ENCODE measurements around the gene ABLIM2. TPM values are rescaled to one million over a fixed set of nuclear protein-coding genes. Genes with fewer than 3 reads are reported as not detected.

ABLIM2 gene
- polyA plus RNA-seq, 1 donor from 2014 or later: 14.9 TPM

DNA sequence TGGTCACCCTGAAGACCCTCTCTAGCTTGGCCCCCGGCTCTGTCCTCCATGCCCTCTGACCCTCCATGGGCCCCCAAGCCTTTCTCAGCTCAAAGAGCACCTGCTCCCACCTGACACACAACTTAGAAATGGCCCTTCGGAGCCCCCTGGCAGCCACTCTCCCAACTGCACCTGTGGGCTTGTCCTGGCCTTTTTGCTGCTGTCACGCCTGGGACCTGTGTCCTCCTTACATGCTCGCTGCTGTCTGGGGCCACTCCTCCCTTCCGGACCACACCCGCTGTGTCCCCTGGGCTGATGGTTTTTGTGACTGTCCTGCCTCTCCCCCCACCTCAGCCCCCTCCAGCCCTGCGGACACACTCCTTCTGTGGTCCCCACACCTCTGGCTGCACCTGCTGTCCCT, 112.7 kb downstream of the ABLIM2 start:
- Histone ChIP-seq H3K9ac (ENCODE audit: low read length) (no peak overlapping the region), H4K20me1 (ENCODE audit: insufficient read depth) (no peaks in the 10 kb centered on the region), H3K27me3 (ENCODE audit: insufficient read depth, low read depth, low read length) (no peaks in the 10 kb centered on the region), H3K4me2 (ENCODE audit: low read length) (no peak overlapping the region), H3K9me2 (ENCODE audit: insufficient read depth, low read length) (no peaks in the 10 kb centered on the region), H3K9me3 (ENCODE audit: low read length) (no peaks in the 10 kb centered on the region), H3K4me3 (ENCODE audit: low read length) (no peak overlapping the region), H2AFZ (ENCODE audit: low read depth, low read length) (no peak overlapping the region), H3F3A (ENCODE audit: insufficient read depth, low read length, poor library complexity, severe bottlenecking) (no peaks in the 10 kb centered on the region), H3K36me3 (ENCODE audit: insufficient read depth, low read length) (no peaks in the 10 kb centered on the region), H3K27ac (ENCODE audit: low read length) (no peak overlapping the region), H3K79me2 (replicated peaks; ENCODE audit: insufficient read depth, low read length) (no peaks in the 10 kb centered on the region)
- TF ChIP-seq MXI1 (conservative IDR thresholded peaks at IDR 0.05; ENCODE audit: poor library complexity, severe bottlenecking): no peak
- no peak for TF ChIP-seq SMC3 (conservative IDR thresholded peaks at IDR 0.05; ENCODE audit: poor library complexity)
- no peak for TF ChIP-seq RAD21 (conservative IDR thresholded peaks at IDR 0.05)
- no peak for TF ChIP-seq TAF1 (IDR thresholded peaks at IDR 0.05; ENCODE audit: low read depth)
- TF ChIP-seq, protein P1, sequence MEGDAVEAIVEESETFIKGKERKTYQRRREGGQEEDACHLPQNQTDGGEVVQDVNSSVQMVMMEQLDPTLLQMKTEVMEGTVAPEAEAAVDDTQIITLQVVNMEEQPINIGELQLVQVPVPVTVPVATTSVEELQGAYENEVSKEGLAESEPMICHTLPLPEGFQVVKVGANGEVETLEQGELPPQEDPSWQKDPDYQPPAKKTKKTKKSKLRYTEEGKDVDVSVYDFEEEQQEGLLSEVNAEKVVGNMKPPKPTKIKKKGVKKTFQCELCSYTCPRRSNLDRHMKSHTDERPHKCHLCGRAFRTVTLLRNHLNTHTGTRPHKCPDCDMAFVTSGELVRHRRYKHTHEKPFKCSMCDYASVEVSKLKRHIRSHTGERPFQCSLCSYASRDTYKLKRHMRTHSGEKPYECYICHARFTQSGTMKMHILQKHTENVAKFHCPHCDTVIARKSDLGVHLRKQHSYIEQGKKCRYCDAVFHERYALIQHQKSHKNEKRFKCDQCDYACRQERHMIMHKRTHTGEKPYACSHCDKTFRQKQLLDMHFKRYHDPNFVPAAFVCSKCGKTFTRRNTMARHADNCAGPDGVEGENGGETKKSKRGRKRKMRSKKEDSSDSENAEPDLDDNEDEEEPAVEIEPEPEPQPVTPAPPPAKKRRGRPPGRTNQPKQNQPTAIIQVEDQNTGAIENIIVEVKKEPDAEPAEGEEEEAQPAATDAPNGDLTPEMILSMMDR (IDR thresholded peaks at IDR 0.05; ENCODE audit: poor library complexity, severe bottlenecking): no peak
- TF ChIP-seq, protein P2, sequence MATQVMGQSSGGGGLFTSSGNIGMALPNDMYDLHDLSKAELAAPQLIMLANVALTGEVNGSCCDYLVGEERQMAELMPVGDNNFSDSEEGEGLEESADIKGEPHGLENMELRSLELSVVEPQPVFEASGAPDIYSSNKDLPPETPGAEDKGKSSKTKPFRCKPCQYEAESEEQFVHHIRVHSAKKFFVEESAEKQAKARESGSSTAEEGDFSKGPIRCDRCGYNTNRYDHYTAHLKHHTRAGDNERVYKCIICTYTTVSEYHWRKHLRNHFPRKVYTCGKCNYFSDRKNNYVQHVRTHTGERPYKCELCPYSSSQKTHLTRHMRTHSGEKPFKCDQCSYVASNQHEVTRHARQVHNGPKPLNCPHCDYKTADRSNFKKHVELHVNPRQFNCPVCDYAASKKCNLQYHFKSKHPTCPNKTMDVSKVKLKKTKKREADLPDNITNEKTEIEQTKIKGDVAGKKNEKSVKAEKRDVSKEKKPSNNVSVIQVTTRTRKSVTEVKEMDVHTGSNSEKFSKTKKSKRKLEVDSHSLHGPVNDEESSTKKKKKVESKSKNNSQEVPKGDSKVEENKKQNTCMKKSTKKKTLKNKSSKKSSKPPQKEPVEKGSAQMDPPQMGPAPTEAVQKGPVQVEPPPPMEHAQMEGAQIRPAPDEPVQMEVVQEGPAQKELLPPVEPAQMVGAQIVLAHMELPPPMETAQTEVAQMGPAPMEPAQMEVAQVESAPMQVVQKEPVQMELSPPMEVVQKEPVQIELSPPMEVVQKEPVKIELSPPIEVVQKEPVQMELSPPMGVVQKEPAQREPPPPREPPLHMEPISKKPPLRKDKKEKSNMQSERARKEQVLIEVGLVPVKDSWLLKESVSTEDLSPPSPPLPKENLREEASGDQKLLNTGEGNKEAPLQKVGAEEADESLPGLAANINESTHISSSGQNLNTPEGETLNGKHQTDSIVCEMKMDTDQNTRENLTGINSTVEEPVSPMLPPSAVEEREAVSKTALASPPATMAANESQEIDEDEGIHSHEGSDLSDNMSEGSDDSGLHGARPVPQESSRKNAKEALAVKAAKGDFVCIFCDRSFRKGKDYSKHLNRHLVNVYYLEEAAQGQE (IDR thresholded peaks at IDR 0.05; ENCODE audit: borderline replicate concordance): no peak
- TF ChIP-seq POLR2AphosphoS5 (IDR thresholded peaks at IDR 0.05): no peak
- TF ChIP-seq EP300 (conservative IDR thresholded peaks at IDR 0.05; ENCODE audit: poor library complexity, severe bottlenecking): no peak
- no peak for TF ChIP-seq EZH2 (IDR thresholded peaks at IDR 0.05; ENCODE audit: borderline replicate concordance, insufficient read depth, low read length, poor library complexity, severe bottlenecking)

DNA sequence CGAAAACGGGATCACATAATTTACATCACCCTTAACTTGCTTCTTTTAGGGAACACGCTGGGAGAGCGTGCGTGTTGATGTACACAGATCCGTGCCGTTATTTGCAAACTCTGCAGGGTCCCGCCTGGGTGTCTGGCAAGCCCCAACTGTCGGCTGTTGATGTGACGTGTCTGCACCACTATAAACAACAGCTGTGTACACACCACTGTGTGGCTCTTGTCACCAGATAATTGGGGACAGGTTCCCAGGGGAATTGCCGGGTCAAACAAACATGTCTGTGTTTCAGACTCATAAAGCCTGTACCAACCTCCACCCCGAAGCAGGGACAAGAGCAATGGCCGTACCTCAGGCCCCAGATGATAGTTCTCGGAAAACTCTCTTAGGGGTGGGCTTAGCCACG, 113.9 kb downstream of the ABLIM2 start:
- no peak overlapping the region for H3K4me3 ChIP-seq (ENCODE audit: low read length)
- H3F3A ChIP-seq (ENCODE audit: insufficient read depth, low read length, poor library complexity, severe bottlenecking): no peaks in the 10 kb centered on the region
- no peak overlapping the region for H3K9ac ChIP-seq (ENCODE audit: low read length)
- no peaks in the 10 kb centered on the region for H3K9me3 ChIP-seq (ENCODE audit: low read length)
- no peaks in the 10 kb centered on the region for H3K36me3 ChIP-seq (ENCODE audit: insufficient read depth, low read length)
- H2AFZ ChIP-seq (ENCODE audit: low read depth, low read length): no peak overlapping the region
- no peak overlapping the region for H3K4me2 ChIP-seq (ENCODE audit: low read length)
- H3K27ac ChIP-seq (ENCODE audit: low read length): no peak overlapping the region
- no peaks in the 10 kb centered on the region for H4K20me1 ChIP-seq (ENCODE audit: insufficient read depth)
- H3K27me3 ChIP-seq (ENCODE audit: insufficient read depth, low read depth, low read length): no peaks in the 10 kb centered on the region
- no peaks in the 10 kb centered on the region for H3K79me2 ChIP-seq (replicated peaks; ENCODE audit: insufficient read depth, low read length)
- TF ChIP-seq, protein P2 (IDR thresholded peaks at IDR 0.05; ENCODE audit: borderline replicate concordance): no peak
- TF ChIP-seq POLR2AphosphoS5 (IDR thresholded peaks at IDR 0.05): peak; percentile 39
- TF ChIP-seq EZH2 (IDR thresholded peaks at IDR 0.05; ENCODE audit: borderline replicate concordance, insufficient read depth, low read length, poor library complexity, severe bottlenecking): no peak
- no peaks in the 10 kb centered on the region for H3K9me2 ChIP-seq (ENCODE audit: insufficient read depth, low read length)

Data from neural cell (in vitro differentiated cells).